Glutamatergic neuron (in vitro differentiated cells): ENCODE data around the gene SLC25A5. TPM values are rescaled to one million over a fixed set of nuclear protein-coding genes. Genes with fewer than 3 reads are reported as not detected.

Experiments
- DNase-seq: peaks from one replicate; pipeline ENCODE4 v3.0.0; 2022
- H3K27ac Mint-ChIP-seq: one replicate; pipeline ENCODE4 v1.8.0; 2020; ENCODE audit warnings: mild to moderate bottlenecking, mixed read lengths, inconsistent platforms; ENCODE audit not compliant: unreplicated experiment
- H3K27me3 Mint-ChIP-seq: one replicate; pipeline ENCODE4 v1.8.0; 2020; ENCODE audit warnings: mild to moderate bottlenecking, moderate library complexity, mixed read lengths, inconsistent platforms; ENCODE audit not compliant: unreplicated experiment
- H3K36me3 Mint-ChIP-seq: one replicate; pipeline ENCODE4 v1.8.0; 2020; ENCODE audit warnings: mild to moderate bottlenecking, mixed read lengths, inconsistent platforms; ENCODE audit not compliant: unreplicated experiment
- H3K4me1 Mint-ChIP-seq: one replicate; pipeline ENCODE4 v1.8.0; 2020; ENCODE audit warnings: mild to moderate bottlenecking, low read depth, mixed read lengths, inconsistent platforms; ENCODE audit not compliant: unreplicated experiment
- H3K4me3 Mint-ChIP-seq: one replicate; pipeline ENCODE4 v1.8.0; 2020; ENCODE audit warnings: mild to moderate bottlenecking, mixed read lengths, inconsistent platforms; ENCODE audit not compliant: unreplicated experiment
- H3K9me3 Mint-ChIP-seq: one replicate; pipeline ENCODE4 v1.8.0; 2020; ENCODE audit warnings: mild to moderate bottlenecking, moderate library complexity, mixed read lengths, inconsistent platforms; ENCODE audit not compliant: unreplicated experiment
- total RNA-seq: library from RNA; stranded (reverse); fragmentation: NEBNext Ultra II Directional; extraction: Animal tissue kit (Norgen Biotek cat#: 25700); gene quantifications from one replicate; pipeline ENCODE4 v1.2.1, GENCODE V29; 2021; ENCODE audit not compliant: unreplicated experiment
- TF ChIP-seq, protein P1 (sequence below): fragments of 200-600 bp; sonication (generic); IDR thresholded peaks from one replicate; pipeline ENCODE4 v1.5.0; 2021; ENCODE audit not compliant: partially characterized antibody, unreplicated experiment

Gene SLC25A5
- total RNA-seq, 1 donor from 2014 or later = 179 TPM

DNA sequence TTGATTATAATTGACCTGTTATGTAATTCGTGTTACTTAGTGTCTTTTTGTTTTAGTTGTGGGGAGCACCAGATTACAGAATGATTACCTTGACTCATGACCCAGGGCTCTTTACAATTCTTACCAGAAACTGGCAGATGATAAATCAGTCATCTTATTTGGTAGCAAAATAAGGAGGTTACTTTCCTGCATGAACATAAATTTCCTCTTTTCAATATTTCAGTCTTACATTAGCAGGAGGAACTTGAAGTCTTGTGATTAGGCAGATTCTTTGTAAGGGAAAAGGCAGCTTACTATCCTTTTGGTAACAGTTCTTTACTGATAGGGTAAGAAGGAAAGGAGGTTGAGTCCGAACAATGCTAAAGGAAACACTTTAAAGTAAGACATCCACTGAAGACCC is 26.0 kb upstream of the SLC25A5 start:
- no peak overlapping the region for H3K4me3 Mint-ChIP-seq
- no peak for DNase-seq
- no peak overlapping the region for H3K27ac Mint-ChIP-seq
- no peaks in the 10 kb centered on the region for H3K36me3 Mint-ChIP-seq
- H3K9me3 Mint-ChIP-seq = no peaks in the 10 kb centered on the region
- no peaks in the 10 kb centered on the region for H3K27me3 Mint-ChIP-seq
- TF ChIP-seq, protein P1, sequence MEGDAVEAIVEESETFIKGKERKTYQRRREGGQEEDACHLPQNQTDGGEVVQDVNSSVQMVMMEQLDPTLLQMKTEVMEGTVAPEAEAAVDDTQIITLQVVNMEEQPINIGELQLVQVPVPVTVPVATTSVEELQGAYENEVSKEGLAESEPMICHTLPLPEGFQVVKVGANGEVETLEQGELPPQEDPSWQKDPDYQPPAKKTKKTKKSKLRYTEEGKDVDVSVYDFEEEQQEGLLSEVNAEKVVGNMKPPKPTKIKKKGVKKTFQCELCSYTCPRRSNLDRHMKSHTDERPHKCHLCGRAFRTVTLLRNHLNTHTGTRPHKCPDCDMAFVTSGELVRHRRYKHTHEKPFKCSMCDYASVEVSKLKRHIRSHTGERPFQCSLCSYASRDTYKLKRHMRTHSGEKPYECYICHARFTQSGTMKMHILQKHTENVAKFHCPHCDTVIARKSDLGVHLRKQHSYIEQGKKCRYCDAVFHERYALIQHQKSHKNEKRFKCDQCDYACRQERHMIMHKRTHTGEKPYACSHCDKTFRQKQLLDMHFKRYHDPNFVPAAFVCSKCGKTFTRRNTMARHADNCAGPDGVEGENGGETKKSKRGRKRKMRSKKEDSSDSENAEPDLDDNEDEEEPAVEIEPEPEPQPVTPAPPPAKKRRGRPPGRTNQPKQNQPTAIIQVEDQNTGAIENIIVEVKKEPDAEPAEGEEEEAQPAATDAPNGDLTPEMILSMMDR = no peak
- no peaks in the 10 kb centered on the region for H3K4me1 Mint-ChIP-seq

DNA sequence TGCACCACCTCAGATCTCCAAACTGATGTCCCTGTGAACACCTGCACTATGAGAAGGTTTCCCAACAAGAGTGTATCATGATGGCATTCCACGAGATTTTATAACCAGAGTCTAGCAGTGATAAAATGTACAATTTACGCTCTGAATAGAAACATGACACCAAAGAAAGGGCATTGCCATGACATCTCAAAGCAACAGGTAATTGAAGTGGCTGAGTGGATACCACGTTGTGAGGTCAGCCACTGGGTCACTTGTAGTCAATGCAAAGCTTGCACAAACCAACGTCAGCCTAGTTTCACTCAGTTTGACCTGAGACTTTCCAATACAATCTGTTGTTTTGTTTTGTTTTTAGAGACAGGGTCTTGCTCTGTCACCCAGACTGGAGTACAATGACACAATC is 15.0 kb upstream of the SLC25A5 start:
- Mint-ChIP-seq H3K36me3 (no peaks in the 10 kb centered on the region), H3K27me3 (peaks cover 5% of the 10 kb centered on the region), H3K9me3 (peaks cover 1% of the 10 kb centered on the region), H3K4me1 (no peaks in the 10 kb centered on the region), H3K27ac (no peak overlapping the region), H3K4me3 (no peak overlapping the region)
- DNase-seq = no peak
- TF ChIP-seq, protein P1 = no peak

DNA sequence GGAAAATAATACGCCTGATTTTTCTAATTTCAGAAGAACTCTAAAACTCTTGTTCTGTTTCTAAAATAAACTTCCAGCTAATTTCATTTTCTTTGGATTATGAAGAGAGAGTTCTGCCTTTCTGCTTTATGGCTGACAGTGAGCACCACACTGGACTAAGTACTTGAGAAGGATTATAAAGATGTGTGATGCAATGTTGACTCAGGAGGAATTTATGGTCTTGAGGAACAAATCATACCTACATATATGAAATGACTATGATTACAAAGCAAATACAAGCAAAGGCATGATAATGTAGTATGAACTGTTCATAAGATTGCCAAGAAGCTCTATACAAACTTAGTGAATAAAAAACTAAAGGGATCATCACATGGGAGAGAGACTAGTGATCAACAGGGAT is 13.0 kb upstream of the SLC25A5 start:
- no peak overlapping the region for H3K27ac Mint-ChIP-seq
- peaks cover 5% of the 10 kb centered on the region for H3K27me3 Mint-ChIP-seq

DNA sequence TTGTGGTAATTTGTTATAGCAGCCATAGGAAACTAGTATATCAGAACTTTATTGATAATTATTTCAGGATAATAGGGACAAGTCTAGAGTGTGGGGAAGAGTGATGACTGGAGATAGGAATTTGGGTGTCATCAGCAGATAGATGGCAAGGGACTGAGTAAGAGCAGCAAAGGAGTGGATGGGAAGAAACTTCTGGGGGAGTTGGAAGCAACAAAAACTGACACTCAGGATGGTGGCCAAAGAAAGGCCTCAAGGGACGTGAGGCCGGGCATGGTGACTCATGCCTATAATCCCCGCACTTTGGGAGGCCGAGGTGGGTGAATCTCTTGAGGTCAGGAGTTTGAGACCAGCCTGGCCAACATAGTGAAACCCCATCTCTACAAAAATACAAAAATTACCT is 9.1 kb upstream of the SLC25A5 start:
- no peak overlapping the region for H3K27ac Mint-ChIP-seq
- H3K9me3 Mint-ChIP-seq = peaks cover 1% of the 10 kb centered on the region
- no peak overlapping the region for H3K4me3 Mint-ChIP-seq
- no peak for DNase-seq
- H3K27me3 Mint-ChIP-seq = peaks cover 5% of the 10 kb centered on the region
- H3K36me3 Mint-ChIP-seq = no peaks in the 10 kb centered on the region
- no peaks in the 10 kb centered on the region for H3K4me1 Mint-ChIP-seq
- TF ChIP-seq, protein P1 = no peak

More for the DNA sequence above, 13.0 kb upstream of the SLC25A5 start:
- Mint-ChIP-seq H3K36me3 (no peaks in the 10 kb centered on the region), H3K4me1 (no peaks in the 10 kb centered on the region), H3K9me3 (peaks cover 1% of the 10 kb centered on the region), H3K4me3 (no peak overlapping the region)
- TF ChIP-seq, protein P1 = no peak
- DNase-seq = no peak

DNA sequence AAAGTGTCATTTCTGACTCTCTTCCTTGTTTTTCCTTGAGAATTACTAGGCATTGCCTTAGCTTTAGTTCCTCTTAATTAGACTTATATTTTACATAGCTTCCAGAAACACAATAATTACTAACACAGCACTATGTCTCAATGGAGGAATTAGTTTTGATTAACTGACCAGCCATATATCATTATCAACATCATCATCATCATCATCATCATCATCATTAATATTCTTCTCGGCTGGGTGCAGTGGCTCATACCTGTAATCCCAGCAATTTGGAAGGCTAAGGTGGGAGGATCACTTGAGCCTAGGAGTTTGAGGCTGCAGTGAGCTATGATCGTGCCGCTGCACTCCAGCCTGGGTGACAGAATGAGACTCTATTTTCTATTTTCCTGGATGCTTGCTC is 2.7 kb upstream of the SLC25A5 start:
- no peaks in the 10 kb centered on the region for H3K4me1 Mint-ChIP-seq
- H3K36me3 Mint-ChIP-seq = no peaks in the 10 kb centered on the region
- DNase-seq = no peak
- TF ChIP-seq, protein P1 = no peak
- no peak overlapping the region for H3K4me3 Mint-ChIP-seq
- H3K9me3 Mint-ChIP-seq = no peaks in the 10 kb centered on the region
- no peak overlapping the region for H3K27ac Mint-ChIP-seq
- no peaks in the 10 kb centered on the region for H3K27me3 Mint-ChIP-seq
